GM12873 (cell line): ENCODE results near the gene CDCA7L.

Experiments used
- TF ChIP-seq, protein P1 (sequence below): IDR thresholded peaks from 2 replicates; pipeline ENCODE4 v1.5.1; 2012; ENCODE audit warnings: low read depth, mild to moderate bottlenecking, moderate library complexity, low read length, control low read depth; ENCODE audit not compliant: insufficient read depth; ENCODE audit errors: missing control alignments

CDCA7L gene, protein sequence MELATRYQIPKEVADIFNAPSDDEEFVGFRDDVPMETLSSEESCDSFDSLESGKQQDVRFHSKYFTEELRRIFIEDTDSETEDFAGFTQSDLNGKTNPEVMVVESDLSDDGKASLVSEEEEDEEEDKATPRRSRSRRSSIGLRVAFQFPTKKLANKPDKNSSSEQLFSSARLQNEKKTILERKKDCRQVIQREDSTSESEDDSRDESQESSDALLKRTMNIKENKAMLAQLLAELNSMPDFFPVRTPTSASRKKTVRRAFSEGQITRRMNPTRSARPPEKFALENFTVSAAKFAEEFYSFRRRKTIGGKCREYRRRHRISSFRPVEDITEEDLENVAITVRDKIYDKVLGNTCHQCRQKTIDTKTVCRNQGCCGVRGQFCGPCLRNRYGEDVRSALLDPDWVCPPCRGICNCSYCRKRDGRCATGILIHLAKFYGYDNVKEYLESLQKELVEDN

DNA sequence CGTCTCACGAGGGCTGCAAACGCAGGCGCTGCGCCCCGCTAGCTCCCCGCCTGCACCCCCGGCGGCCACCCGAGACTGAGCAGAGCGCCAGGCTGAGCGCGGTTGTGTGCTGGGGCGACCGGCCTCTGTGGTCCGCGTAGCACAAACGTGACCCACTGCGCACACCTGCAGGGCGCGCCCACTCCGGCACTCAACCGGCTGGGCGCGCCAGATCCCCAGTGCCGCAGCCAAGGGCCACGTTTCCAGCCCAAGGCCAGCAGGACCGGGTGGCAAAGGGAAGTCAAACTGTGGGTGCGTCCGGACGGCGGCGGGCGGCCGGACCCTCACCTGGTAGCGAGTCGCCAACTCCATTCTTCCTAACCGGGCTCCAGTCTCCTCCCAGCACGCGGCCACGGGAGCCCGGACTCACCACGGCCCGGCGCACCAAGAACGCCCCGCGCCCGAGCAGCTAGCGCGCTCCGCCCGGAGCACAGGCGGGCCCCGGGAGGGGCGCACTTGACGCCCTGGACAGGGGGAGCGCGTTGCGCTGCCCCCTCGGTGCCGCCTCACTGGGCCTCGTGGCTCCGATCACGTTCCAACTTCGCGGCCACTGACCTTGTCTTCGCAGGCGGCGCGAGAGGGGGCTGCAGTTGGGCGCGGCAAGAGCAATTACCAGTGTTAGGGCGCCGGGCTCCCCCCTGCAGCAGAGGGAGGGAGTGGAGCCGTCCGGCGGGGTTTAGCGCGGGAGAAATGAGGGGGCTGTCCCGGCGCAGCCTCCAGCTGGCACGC is at the start of gene CDCA7L:
CDCA7L (minus strand) TSS at position 446 of the 768 bp plus-strand sequence; CDS start at position 351, 95 bp downstream.
- TF ChIP-seq, protein P1, sequence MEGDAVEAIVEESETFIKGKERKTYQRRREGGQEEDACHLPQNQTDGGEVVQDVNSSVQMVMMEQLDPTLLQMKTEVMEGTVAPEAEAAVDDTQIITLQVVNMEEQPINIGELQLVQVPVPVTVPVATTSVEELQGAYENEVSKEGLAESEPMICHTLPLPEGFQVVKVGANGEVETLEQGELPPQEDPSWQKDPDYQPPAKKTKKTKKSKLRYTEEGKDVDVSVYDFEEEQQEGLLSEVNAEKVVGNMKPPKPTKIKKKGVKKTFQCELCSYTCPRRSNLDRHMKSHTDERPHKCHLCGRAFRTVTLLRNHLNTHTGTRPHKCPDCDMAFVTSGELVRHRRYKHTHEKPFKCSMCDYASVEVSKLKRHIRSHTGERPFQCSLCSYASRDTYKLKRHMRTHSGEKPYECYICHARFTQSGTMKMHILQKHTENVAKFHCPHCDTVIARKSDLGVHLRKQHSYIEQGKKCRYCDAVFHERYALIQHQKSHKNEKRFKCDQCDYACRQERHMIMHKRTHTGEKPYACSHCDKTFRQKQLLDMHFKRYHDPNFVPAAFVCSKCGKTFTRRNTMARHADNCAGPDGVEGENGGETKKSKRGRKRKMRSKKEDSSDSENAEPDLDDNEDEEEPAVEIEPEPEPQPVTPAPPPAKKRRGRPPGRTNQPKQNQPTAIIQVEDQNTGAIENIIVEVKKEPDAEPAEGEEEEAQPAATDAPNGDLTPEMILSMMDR, result no peak

DNA sequence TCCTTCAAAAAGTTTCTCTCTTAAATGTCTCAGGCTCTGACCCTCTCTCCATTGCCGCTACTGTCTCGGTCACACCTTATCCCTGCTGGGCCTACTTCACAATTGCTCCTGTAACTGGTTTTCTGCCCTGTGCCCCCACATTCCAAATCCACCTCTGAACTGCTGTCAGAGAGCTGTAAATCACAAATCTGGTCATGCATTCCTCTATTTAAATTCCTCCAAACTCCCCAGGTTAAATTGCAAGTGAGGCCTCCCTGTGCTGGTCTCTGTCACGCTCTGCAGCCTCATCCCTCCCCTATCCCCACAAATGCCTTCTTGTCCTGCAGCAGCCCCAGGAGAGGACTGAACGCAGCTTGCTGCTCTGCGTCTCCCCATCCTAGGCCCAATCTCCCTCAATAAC is 40.4 kb upstream of the CDCA7L start:
- TF ChIP-seq, protein P1, result no peak

DNA sequence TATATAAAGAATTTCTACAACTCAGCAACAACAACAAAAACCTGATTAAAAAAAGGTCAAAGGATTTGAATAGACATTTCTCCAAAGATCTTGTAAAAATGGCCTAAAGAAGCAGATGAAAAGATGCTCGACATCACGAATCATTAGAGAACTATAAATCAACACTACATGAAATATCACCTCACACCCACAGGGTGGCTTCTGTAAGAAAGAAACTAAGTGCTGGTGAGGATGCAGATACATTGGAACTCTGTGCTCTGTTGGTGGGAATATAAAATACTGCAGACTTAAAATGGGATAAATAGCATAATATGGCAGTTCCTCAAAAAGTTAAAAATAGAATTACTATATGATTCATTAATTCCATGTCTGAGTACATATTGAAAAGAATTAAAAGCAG is 38.3 kb upstream of the CDCA7L start:
- TF ChIP-seq, protein P1, result no peak

DNA sequence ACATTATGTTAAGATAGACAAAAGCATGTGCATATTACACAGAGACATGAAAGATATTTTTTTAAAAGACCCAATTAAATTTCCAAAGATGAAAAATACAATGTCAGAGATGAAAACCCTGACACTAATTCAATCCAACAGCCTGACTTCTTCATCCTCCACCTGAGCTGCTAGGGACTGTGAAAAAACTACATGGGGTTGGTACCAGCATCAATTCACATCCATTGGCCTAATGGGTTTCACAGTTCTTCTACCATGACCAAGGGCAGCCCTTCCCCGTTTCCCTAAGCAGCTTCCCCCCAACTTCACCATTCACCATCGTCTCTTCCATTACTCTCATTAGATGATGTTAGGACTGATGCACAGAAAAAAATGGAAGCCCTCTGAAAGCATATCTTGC is 37.4 kb upstream of the CDCA7L start:
- TF ChIP-seq, protein P1, result no peak

DNA sequence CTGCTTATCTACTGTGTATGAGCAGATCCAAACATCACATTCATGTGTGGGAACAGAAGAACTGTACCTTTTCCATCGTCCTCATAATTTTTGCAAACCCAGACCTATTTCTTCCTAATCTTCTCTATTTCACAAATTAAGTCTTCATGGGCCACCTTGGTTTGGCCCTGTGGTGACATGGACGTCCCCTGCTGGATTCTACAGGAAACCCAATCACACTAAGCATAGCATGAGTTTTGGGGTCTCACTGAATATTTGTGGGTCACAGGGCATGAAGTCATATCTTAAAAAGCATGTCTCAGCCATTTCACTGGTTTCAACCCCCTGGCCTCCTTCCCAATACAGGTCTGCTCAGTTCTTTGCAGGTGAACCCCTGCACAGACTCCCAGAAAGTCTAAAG is 35.8 kb upstream of the CDCA7L start:
- TF ChIP-seq, protein P1, result peak; percentile 42

DNA sequence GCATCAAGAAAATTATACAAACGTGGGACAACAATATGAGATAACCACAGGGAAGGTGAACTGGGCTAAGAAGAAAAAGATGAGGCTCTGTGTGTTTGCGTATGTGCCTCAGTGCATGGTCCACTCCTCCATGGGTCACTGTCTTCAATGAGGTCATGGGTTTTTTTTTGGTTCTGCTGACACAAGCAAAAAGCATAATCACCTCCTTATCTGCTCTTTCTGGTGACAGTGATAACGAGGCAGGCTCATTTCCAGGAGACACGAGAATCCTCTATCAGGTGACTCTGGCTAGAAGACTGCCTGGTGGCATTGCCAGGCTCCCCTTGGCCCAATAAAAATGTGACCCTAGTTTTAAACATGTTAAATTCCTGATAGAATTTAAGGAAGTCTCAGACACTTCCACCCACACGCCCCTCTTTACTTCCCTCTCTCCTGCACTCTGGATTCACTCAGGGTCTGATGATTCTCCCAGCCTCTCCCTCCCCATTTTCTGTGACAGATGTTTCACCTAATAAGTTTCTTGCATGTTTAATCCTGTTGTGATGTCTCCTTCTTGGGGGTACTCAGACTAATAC is 35.3 kb upstream of the CDCA7L start:
- TF ChIP-seq, protein P1, result no peak

DNA sequence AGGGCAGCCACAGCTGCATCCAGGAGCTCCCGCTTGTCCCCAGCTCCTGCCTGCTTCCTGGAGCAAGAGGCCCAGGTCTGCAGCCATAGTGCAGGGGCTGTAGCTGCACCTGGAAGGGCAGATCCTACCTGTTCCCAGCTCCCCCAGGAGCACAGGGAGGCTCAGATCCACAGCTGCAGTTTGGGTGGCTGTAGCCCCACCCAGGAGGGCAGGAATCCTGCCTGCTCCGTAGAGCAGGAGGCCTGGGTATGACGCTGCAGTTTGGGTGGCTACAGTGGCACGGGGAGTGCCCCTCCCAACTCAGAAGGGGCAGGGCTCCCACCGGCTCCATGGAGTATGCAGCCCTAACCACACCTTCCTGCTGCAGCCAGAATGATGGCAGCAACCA is 26.7 kb upstream of the CDCA7L start:
- TF ChIP-seq, protein P1, result no peak
